BE2C (cell line): ENCODE measurements around the gene PHF11.

Source experiments
- DNase-seq: peaks from one replicate; pipeline ENCODE4 v3.0.0-alpha.2; 2020
- H3K27me3 ChIP-seq: fragments of 250-450 bp; sonication (Bioruptor Pico); 2 replicates; pipeline ENCODE4 v1.5.1; 2020; ENCODE audit warnings: mild to moderate bottlenecking
- H3K36me3 ChIP-seq: fragments of 250-450 bp; sonication (Bioruptor Pico); 2 replicates; pipeline ENCODE4 v1.5.1; 2020; ENCODE audit warnings: mild to moderate bottlenecking
- H3K4me1 ChIP-seq: fragments of 250-450 bp; sonication (Bioruptor Pico); 2 replicates; pipeline ENCODE4 v1.5.1; 2020
- H3K4me3 ChIP-seq: 2 replicates; pipeline ENCODE4 v1.5.1; 2011; ENCODE audit warnings: low read depth, low read length
- H3K9me3 ChIP-seq: fragments of 250-450 bp; sonication (Bioruptor Pico); 2 replicates; pipeline ENCODE4 v1.5.1; 2020
- CTCF ChIP-seq: IDR thresholded peaks from 2 replicates; pipeline ENCODE4 v1.5.1; 2012; ENCODE audit warnings: mild to moderate bottlenecking, low read depth, low read length

Gene PHF11

GRCh38 chr13:49503951-49504350 is 8.2 kb downstream of the PHF11 start:
- 0 out of 2 replicates have a peak, but pooled peaks cover 3% of the 10 kb centered on the region for H3K9me3 ChIP-seq
- no peak overlapping the region for H3K4me3 ChIP-seq
- H3K36me3 ChIP-seq: no peaks in the 10 kb centered on the region
- no peak for TF ChIP-seq CTCF
- no peaks in the 10 kb centered on the region for H3K27me3 ChIP-seq
- no peaks in the 10 kb centered on the region for H3K4me1 ChIP-seq
- no peak for DNase-seq

- Histone ChIP-seq H3K9me3 (no peaks in the 10 kb centered on the region), H3K36me3 (no peaks in the 10 kb centered on the region), H3K4me1 (no peaks in the 10 kb centered on the region), H3K27me3 (no peaks in the 10 kb centered on the region), H3K4me3 (no peak overlapping the region)
- DNase-seq: no peak
- no peak for TF ChIP-seq CTCF
Measured at GRCh38 chr13:49512578-49512977, 16.8 kb downstream of the PHF11 start.

- Histone ChIP-seq H3K4me3 (no peak overlapping the region), H3K9me3 (no peaks in the 10 kb centered on the region), H3K27me3 (no peaks in the 10 kb centered on the region), H3K4me1 (no peaks in the 10 kb centered on the region), H3K36me3 (no peaks in the 10 kb centered on the region)
- DNase-seq: no peak
- TF ChIP-seq CTCF: no peak
Measured at GRCh38 chr13:49516467-49516866, 20.7 kb downstream of the PHF11 start.

GRCh38 chr13:49517461-49517860 is 21.7 kb downstream of the PHF11 start:
- DNase-seq: peak; percentile 50
- Histone ChIP-seq H3K36me3 (no peaks in the 10 kb centered on the region), H3K27me3 (no peaks in the 10 kb centered on the region), H3K9me3 (no peaks in the 10 kb centered on the region), H3K4me3 (no peak overlapping the region), H3K4me1 (no peaks in the 10 kb centered on the region)
- peak; percentile 78 for TF ChIP-seq CTCF

GRCh38 chr13:49521224-49521623 is 25.5 kb downstream of the PHF11 start:
- H3K36me3 ChIP-seq: no peaks in the 10 kb centered on the region
- no peaks in the 10 kb centered on the region for H3K27me3 ChIP-seq
- no peaks in the 10 kb centered on the region for H3K4me1 ChIP-seq
- H3K4me3 ChIP-seq: no peak overlapping the region
- no peak for DNase-seq
- TF ChIP-seq CTCF: no peak
- H3K9me3 ChIP-seq: no peaks in the 10 kb centered on the region

GRCh38 chr13:49524740-49525501 is 29.2 kb downstream of the PHF11 start:
- no peak for TF ChIP-seq CTCF
- no peaks in the 10 kb centered on the region for H3K27me3 ChIP-seq
- no peak for DNase-seq
- no peaks in the 10 kb centered on the region for H3K36me3 ChIP-seq
- H3K4me3 ChIP-seq: no peak overlapping the region
- no peaks in the 10 kb centered on the region for H3K4me1 ChIP-seq
- no peaks in the 10 kb centered on the region for H3K9me3 ChIP-seq
